HepG2 (cell line): ENCODE data around the gene DLL1. TPM values are rescaled to one million over a fixed set of nuclear protein-coding genes. Genes with fewer than 3 reads are reported as not detected.

Experiments
- EZH2 ChIP-seq: conservative IDR thresholded peaks from 2 replicates; pipeline ENCODE4 v1.6.1; 2012; ENCODE audit warnings: mild to moderate bottlenecking, low read depth, low read length, moderate library complexity
- FOXJ3 ChIP-seq: sonication (generic); formaldehyde crosslinking; IDR thresholded peaks from 2 replicates; pipeline ENCODE4 v1.4.0; 2020; ENCODE audit warnings: missing genetic modification reagents, mild to moderate bottlenecking, borderline replicate concordance
- GATA4 ChIP-seq: sonication (generic); IDR thresholded peaks from 2 replicates; pipeline ENCODE4 v1.6.1; 2016; ENCODE audit warnings: antibody characterized with exemption, low read depth, borderline replicate concordance
- GTF3A ChIP-seq: sonication (generic); formaldehyde crosslinking; conservative IDR thresholded peaks from 2 replicates; pipeline ENCODE4 v1.4.0; 2020; ENCODE audit warnings: mild to moderate bottlenecking, missing genetic modification reagents
- MED13 ChIP-seq: sonication (generic); formaldehyde crosslinking; IDR thresholded peaks from 2 replicates; pipeline ENCODE4 v1.5.0; 2020; ENCODE audit warnings: missing genetic modification reagents
- MTA3 ChIP-seq: sonication (generic); formaldehyde crosslinking; IDR thresholded peaks from 2 replicates; pipeline ENCODE4 v1.4.0; 2020; ENCODE audit warnings: missing genetic modification reagents
- MYNN ChIP-seq: sonication (generic); formaldehyde crosslinking; IDR thresholded peaks from 2 replicates; pipeline ENCODE4 v1.4.0; 2020; ENCODE audit warnings: mild to moderate bottlenecking, low read depth, missing genetic modification reagents
- NFYB ChIP-seq: sonication (generic); formaldehyde crosslinking; IDR thresholded peaks from 2 replicates; pipeline ENCODE4 v1.4.0; 2020; ENCODE audit warnings: missing genetic modification reagents
- PITX1 ChIP-seq: sonication (generic); formaldehyde crosslinking; IDR thresholded peaks from 2 replicates; pipeline ENCODE4 v1.5.1; 2020; ENCODE audit warnings: mild to moderate bottlenecking, missing genetic modification reagents
- POLR2G ChIP-seq: fragments of 200-400 bp; formaldehyde crosslinking; IDR thresholded peaks from 2 replicates; pipeline ENCODE4 v1.6.1; 2018; ENCODE audit warnings: mild to moderate bottlenecking, low read depth, low read length, moderate library complexity
- SALL1 ChIP-seq: sonication (generic); formaldehyde crosslinking; IDR thresholded peaks from 2 replicates; pipeline ENCODE4 v1.8.0; 2022; ENCODE audit warnings: mild to moderate bottlenecking, missing genetic modification reagents
- SMAD9 ChIP-seq: sonication (generic); formaldehyde crosslinking; IDR thresholded peaks from 2 replicates; pipeline ENCODE4 v1.5.1; 2020; ENCODE audit warnings: mild to moderate bottlenecking, missing genetic modification reagents
- SOX13 ChIP-seq, 3 experiments: fragments of 450-650 bp in 1 of 3; sonication (generic) in 1 of 3; formaldehyde crosslinking in 1 of 3; IDR thresholded peaks in 2 of 3; conservative IDR thresholded peaks in 1 of 3; 2 replicates each; pipeline versions ENCODE4 v1.5.0 to v1.6.1; 2016 to 2020; ENCODE audit warnings: antibody characterized with exemption in 1 of 3, mild to moderate bottlenecking in 1 of 3, missing compliant biosample characterization in 1 of 3, missing genetic modification reagents in 1 of 3, moderate library complexity in 1 of 3
- ZBTB7A ChIP-seq: sonication (generic); formaldehyde crosslinking; IDR thresholded peaks from 2 replicates; pipeline ENCODE4 v1.8.0; 2022; ENCODE audit warnings: mild to moderate bottlenecking, missing genetic modification reagents
- ZBTB8A ChIP-seq: sonication (generic); formaldehyde crosslinking; IDR thresholded peaks from 2 replicates; pipeline ENCODE4 v1.4.0; 2020; ENCODE audit warnings: mild to moderate bottlenecking, low read depth, missing genetic modification reagents, borderline replicate concordance
- ZFAT ChIP-seq: sonication (generic); formaldehyde crosslinking; conservative IDR thresholded peaks from 2 replicates; pipeline ENCODE4 v1.8.1; 2023; ENCODE audit warnings: missing genetic modification reagents, inconsistent platforms
- ZMYM4 ChIP-seq: sonication (generic); formaldehyde crosslinking; IDR thresholded peaks from 2 replicates; pipeline ENCODE4 v1.8.1; 2023; ENCODE audit warnings: mild to moderate bottlenecking, missing genetic modification reagents
- ZNF20 ChIP-seq: sonication (generic); formaldehyde crosslinking; IDR thresholded peaks from 2 replicates; pipeline ENCODE4 v1.4.0; 2020; ENCODE audit warnings: mild to moderate bottlenecking, moderate library complexity, missing genetic modification reagents
- ZNF232 ChIP-seq: sonication (generic); formaldehyde crosslinking; IDR thresholded peaks from 2 replicates; pipeline ENCODE4 v1.4.0; 2020; ENCODE audit warnings: missing genetic modification reagents, borderline replicate concordance
- ZNF441 ChIP-seq: sonication (generic); formaldehyde crosslinking; IDR thresholded peaks from 2 replicates; pipeline ENCODE4 v1.7.0; 2021; ENCODE audit warnings: missing genetic modification reagents, borderline replicate concordance
- ZNF562 ChIP-seq: sonication (generic); formaldehyde crosslinking; IDR thresholded peaks from 2 replicates; pipeline ENCODE4 v1.8.0; 2022; ENCODE audit warnings: missing genetic modification reagents, borderline replicate concordance
- ZNF839 ChIP-seq: sonication (generic); formaldehyde crosslinking; IDR thresholded peaks from 2 replicates; pipeline ENCODE4 v1.4.0; 2020; ENCODE audit warnings: missing genetic modification reagents, mild to moderate bottlenecking, borderline replicate concordance
- polyA plus RNA-seq, 8 experiments: library from polyadenylated mRNA; depleted of rRNA in 3 of 8; stranded (reverse) in 7 of 8; unstranded in 1 of 8; fragments of >200 nt; fragmentation: Illumina TruSeq in 4 of 8; extraction: Trizol in 4 of 8; gene quantifications; 2 replicates each; pipeline versions ENCODE4 v1.2.1 to v1.2.3, GENCODE V29; 2011 to 2016; ENCODE audit warnings: low read depth in 4 of 8, missing spikeins in 1 of 8, mixed read lengths in 1 of 8; ENCODE audit not compliant: insufficient read depth in 1 of 8
- total RNA-seq, 5 experiments: library from RNA; depleted of rRNA; stranded (reverse); fragments of >200 nt; fragmentation: Illumina TruSeq; extraction: Trizol; gene quantifications; 2 replicates each; pipeline ENCODE4 v1.2.3, GENCODE V29; 2016; ENCODE audit warnings: low read depth in 1 of 5
- TF ChIP-seq, protein P1 (sequence below): IDR thresholded peaks from 2 replicates; pipeline ENCODE4 v1.6.1; 2016; ENCODE audit warnings: missing compliant biosample characterization, missing genetic modification reagents, borderline replicate concordance
- TF ChIP-seq, protein P2 (sequence below): sonication (generic); formaldehyde crosslinking; IDR thresholded peaks from 2 replicates; pipeline ENCODE4 v1.5.0; 2020; ENCODE audit warnings: mild to moderate bottlenecking, missing genetic modification reagents, borderline replicate concordance
- TF ChIP-seq, protein P3 (sequence below): sonication (generic); formaldehyde crosslinking; IDR thresholded peaks from 2 replicates; pipeline ENCODE4 v1.5.0; 2020; ENCODE audit warnings: missing genetic modification reagents

The DLL1 gene
- total and polyA plus RNA-seq, 2 of the 13 experiments (the other 11 are each of a cell fraction or from before 2014, with no cell fraction given): not detected

DNA sequence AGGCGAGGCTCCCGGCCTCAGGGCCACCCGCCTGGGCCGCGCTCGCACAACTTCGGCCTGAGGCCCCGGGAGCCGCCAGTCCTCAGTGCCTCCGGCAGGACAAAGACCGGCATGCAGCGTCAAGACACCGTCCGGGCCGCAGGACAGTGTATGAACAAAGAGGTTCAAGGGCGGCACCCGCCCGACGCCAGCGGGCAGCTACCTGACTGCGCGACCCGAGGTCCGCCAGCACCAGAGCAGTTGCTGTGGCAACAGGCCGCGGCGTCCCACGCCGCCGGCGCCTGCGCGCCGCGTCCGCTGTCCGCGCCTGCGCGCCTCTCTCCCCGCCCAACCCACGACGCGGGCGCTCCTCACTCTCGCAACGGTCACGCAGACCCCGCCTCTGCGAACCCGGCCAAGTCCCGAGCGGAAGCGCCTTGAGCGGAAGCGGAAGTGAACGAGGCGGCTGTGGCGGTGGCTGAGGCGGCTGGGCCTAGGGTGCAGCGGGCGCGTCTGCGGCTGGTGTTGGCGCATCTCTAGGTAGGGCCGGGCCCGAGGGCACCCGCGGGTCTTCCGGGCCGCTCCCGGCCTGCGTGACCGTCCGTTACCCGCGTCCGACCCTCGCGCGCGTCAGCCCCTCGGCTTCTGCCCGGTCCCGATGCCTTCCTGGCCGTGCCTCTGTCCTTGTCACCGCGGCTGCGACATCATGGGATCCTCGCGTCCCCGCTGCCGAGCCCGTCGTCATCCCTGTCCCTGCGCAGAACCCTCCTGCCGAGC lies 15.6 kb upstream of the DLL1 start, which contains the start of gene FAM120B (continued):
- no peak for TF ChIP-seq SOX13 (IDR thresholded peaks at IDR 0.05)
- peak in 1 of 2 experiments; percentile 33; a peak in 1 of 4 replicates for TF ChIP-seq SOX13 (CRISPR knock-in tag; conservative IDR thresholded peaks at IDR 0.05 in 1 of 2, IDR thresholded peaks at IDR 0.05 in 1 of 2)
- TF ChIP-seq SMAD9 (CRISPR knock-in tag): 0 out of 2 replicates have a peak, but pooled peaks have one; percentile 23
- peak; percentile 98 for TF ChIP-seq POLR2G
- peak; percentile 97 for TF ChIP-seq SALL1 (CRISPR knock-in tag)
- peak; percentile 74; the same call in 1 of the 2 replicates for TF ChIP-seq ZMYM4
- TF ChIP-seq GATA4: peak; percentile 84
- TF ChIP-seq NFYB (CRISPR knock-in tag): no peak
- no peak; the same call in 1 of the 2 replicates for TF ChIP-seq ZNF839
- no peak; the same call in 1 of the 2 replicates for TF ChIP-seq ZFAT (CRISPR knock-in tag)
- TF ChIP-seq, protein P1, sequence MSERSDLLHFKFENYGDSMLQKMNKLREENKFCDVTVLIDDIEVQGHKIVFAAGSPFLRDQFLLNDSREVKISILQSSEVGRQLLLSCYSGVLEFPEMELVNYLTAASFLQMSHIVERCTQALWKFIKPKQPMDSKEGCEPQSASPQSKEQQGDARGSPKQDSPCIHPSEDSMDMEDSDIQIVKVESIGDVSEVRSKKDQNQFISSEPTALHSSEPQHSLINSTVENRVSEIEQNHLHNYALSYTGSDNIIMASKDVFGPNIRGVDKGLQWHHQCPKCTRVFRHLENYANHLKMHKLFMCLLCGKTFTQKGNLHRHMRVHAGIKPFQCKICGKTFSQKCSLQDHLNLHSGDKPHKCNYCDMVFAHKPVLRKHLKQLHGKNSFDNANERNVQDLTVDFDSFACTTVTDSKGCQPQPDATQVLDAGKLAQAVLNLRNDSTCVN: no peak; the same call in none of the 2 replicates
- TF ChIP-seq GTF3A (CRISPR knock-in tag): 0 out of 2 replicates have a peak, but pooled peaks have one; percentile 56
- peak; percentile 92; the same call in 1 of the 2 replicates for TF ChIP-seq ZNF441 (CRISPR knock-in tag)
- 0 out of 2 replicates have a peak, but pooled peaks have one; percentile 5 for TF ChIP-seq ZBTB7A
- 0 out of 2 replicates have a peak, but pooled peaks have one; percentile 58 for TF ChIP-seq FOXJ3 (CRISPR knock-in tag)
- TF ChIP-seq ZNF20 (CRISPR knock-in tag): 0 out of 2 replicates have a peak, but pooled peaks have one; percentile 64
- no peak for TF ChIP-seq EZH2
- peak; percentile 49; the same call in 1 of the 2 replicates for TF ChIP-seq MED13 (CRISPR knock-in tag)
- TF ChIP-seq ZNF232: peak; percentile 93
- TF ChIP-seq MTA3 (CRISPR knock-in tag): no peak
- no peak for TF ChIP-seq ZNF562 (CRISPR knock-in tag)
- TF ChIP-seq, protein P2, sequence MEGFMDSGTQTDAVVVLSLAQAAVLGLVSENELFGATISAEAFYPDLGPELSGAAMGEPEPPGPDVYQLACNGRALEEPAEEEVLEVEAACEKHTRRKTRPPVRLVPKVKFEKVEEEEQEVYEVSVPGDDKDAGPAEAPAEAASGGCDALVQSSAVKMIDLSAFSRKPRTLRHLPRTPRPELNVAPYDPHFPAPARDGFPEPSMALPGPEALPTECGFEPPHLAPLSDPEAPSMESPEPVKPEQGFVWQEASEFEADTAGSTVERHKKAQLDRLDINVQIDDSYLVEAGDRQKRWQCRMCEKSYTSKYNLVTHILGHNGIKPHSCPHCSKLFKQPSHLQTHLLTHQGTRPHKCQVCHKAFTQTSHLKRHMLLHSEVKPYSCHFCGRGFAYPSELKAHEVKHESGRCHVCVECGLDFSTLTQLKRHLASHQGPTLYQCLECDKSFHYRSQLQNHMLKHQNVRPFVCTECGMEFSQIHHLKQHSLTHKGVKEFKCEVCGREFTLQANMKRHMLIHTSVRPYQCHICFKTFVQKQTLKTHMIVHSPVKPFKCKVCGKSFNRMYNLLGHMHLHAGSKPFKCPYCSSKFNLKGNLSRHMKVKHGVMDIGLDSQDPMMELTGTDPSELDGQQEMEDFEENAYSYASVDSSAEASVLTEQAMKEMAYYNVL (CRISPR knock-in tag): peak; percentile 80; the same call in 1 of the 2 replicates
- TF ChIP-seq ZBTB8A: peak; percentile 92
- TF ChIP-seq PITX1 (CRISPR knock-in tag): peak; percentile 48
- TF ChIP-seq, protein P3, sequence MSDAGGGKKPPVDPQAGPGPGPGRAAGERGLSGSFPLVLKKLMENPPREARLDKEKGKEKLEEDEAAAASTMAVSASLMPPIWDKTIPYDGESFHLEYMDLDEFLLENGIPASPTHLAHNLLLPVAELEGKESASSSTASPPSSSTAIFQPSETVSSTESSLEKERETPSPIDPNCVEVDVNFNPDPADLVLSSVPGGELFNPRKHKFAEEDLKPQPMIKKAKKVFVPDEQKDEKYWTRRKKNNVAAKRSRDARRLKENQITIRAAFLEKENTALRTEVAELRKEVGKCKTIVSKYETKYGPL (CRISPR knock-in tag): no peak; the same call in 1 of the 2 replicates
- 0 out of 2 replicates have a peak, but pooled peaks have one; percentile 51 for TF ChIP-seq MYNN
